NT2/D1 (cell line): ENCODE results near the gene LRRC8A.

Experiments used
- DNase-seq: peaks from one replicate; pipeline ENCODE4 v3.0.0-alpha.2; 2011; ENCODE audit warnings: low read depth, low spot score
- H3K27me3 ChIP-seq: 2 replicates; pipeline ENCODE4 v1.6.0; 2011; ENCODE audit warnings: mild to moderate bottlenecking; ENCODE audit not compliant: insufficient read length, insufficient read depth
- H3K36me3 ChIP-seq: 2 replicates; pipeline ENCODE4 v1.6.1; 2011; ENCODE audit warnings: mild to moderate bottlenecking, low read length, mixed read lengths; ENCODE audit not compliant: insufficient read depth, insufficient read length
- H3K4me1 ChIP-seq: 2 replicates; pipeline ENCODE4 v1.5.1; 2011; ENCODE audit not compliant: insufficient read depth, insufficient read length
- H3K4me3 ChIP-seq: 2 replicates; pipeline ENCODE4 v1.5.1; 2011; ENCODE audit warnings: low read depth; ENCODE audit not compliant: insufficient read length
- H3K9ac ChIP-seq: 2 replicates; pipeline ENCODE4 v1.6.0; 2011; ENCODE audit warnings: low read depth; ENCODE audit not compliant: insufficient read length
- H3K9me3 ChIP-seq: 2 replicates; pipeline ENCODE4 v1.5.1; 2011; ENCODE audit warnings: mild to moderate bottlenecking, low read length; ENCODE audit not compliant: insufficient read depth
- SUZ12 ChIP-seq: IDR thresholded peaks from 2 replicates; pipeline ENCODE4 v1.6.1; 2011; ENCODE audit not compliant: insufficient read length, insufficient read depth; ENCODE audit errors: extremely low read depth
- YY1 ChIP-seq: IDR thresholded peaks from 2 replicates; pipeline ENCODE4 v1.6.1; 2011; ENCODE audit not compliant: insufficient read length, insufficient read depth
- ZNF274 ChIP-seq: IDR thresholded peaks from 2 replicates; pipeline ENCODE4 v1.6.1; 2011; ENCODE audit warnings: mild to moderate bottlenecking, low read depth, low read length

LRRC8A gene

GRCh38 chr9:128882677-128883603 is 1.0 kb downstream of the LRRC8A start:
- H3K4me3 ChIP-seq = peak overlapping the region; percentile 89
- DNase-seq = no peak
- no peak for TF ChIP-seq ZNF274
- TF ChIP-seq SUZ12 = no peak
- TF ChIP-seq YY1 = no peak
- no peaks in the 10 kb centered on the region for H3K27me3 ChIP-seq
- H3K36me3 ChIP-seq = peaks cover 50% of the 10 kb centered on the region
- H3K9ac ChIP-seq = peak overlapping the region; percentile 96
- no peaks in the 10 kb centered on the region for H3K9me3 ChIP-seq
- peaks cover 28% of the 10 kb centered on the region for H3K4me1 ChIP-seq

- H3K9me3 ChIP-seq = no peaks in the 10 kb centered on the region
- DNase-seq = no peak
- TF ChIP-seq ZNF274 (no peak), YY1 (no peak), SUZ12 (no peak)
- H3K4me1 ChIP-seq = peaks cover 39% of the 10 kb centered on the region
- H3K27me3 ChIP-seq = no peaks in the 10 kb centered on the region
- H3K4me3 ChIP-seq = no peak overlapping the region
- H3K36me3 ChIP-seq = peaks cover 57% of the 10 kb centered on the region
- H3K9ac ChIP-seq = peak overlapping the region; percentile 36
Observed at GRCh38 chr9:128884164-128884563, 2.2 kb downstream of the LRRC8A start.

GRCh38 chr9:128885376-128885775 is 3.4 kb downstream of the LRRC8A start:
- DNase-seq = no peak
- Histone ChIP-seq H3K4me3 (no peak overlapping the region), H3K27me3 (no peaks in the 10 kb centered on the region), H3K4me1 (peaks cover 34% of the 10 kb centered on the region), H3K36me3 (peaks cover 57% of the 10 kb centered on the region), H3K9ac (peak overlapping the region; percentile 6), H3K9me3 (no peaks in the 10 kb centered on the region)
- no peak for TF ChIP-seq ZNF274
- no peak for TF ChIP-seq SUZ12
- no peak for TF ChIP-seq YY1

GRCh38 chr9:128885798-128886197 is 3.9 kb downstream of the LRRC8A start:
- peaks cover 34% of the 10 kb centered on the region for H3K4me1 ChIP-seq
- TF ChIP-seq SUZ12 (no peak), YY1 (no peak), ZNF274 (no peak)

GRCh38 chr9:128886211-128886891 is 4.4 kb downstream of the LRRC8A start:
- peaks cover 65% of the 10 kb centered on the region for H3K36me3 ChIP-seq
- no peak for TF ChIP-seq SUZ12
- H3K27me3 ChIP-seq = no peaks in the 10 kb centered on the region
- no peak for DNase-seq
- H3K4me1 ChIP-seq = peaks cover 35% of the 10 kb centered on the region
- no peaks in the 10 kb centered on the region for H3K9me3 ChIP-seq
- peak overlapping the region; percentile 44 for H3K9ac ChIP-seq
- no peak overlapping the region for H3K4me3 ChIP-seq

More at GRCh38 chr9:128885798-128886197, 3.9 kb downstream of the LRRC8A start:
- no peaks in the 10 kb centered on the region for H3K27me3 ChIP-seq
- no peak for DNase-seq
- H3K36me3 ChIP-seq = peaks cover 61% of the 10 kb centered on the region
- H3K9ac ChIP-seq = peak overlapping the region; percentile 44
- H3K9me3 ChIP-seq = no peaks in the 10 kb centered on the region
- no peak overlapping the region for H3K4me3 ChIP-seq

- Histone ChIP-seq H3K9ac (no peak overlapping the region), H3K9me3 (no peaks in the 10 kb centered on the region), H3K4me3 (no peak overlapping the region), H3K4me1 (peaks cover 37% of the 10 kb centered on the region), H3K36me3 (peaks cover 72% of the 10 kb centered on the region), H3K27me3 (no peaks in the 10 kb centered on the region)
- DNase-seq = no peak
- TF ChIP-seq YY1 (no peak), ZNF274 (no peak), SUZ12 (no peak)
Observed at GRCh38 chr9:128887049-128887448, 5.1 kb downstream of the LRRC8A start.

- Histone ChIP-seq H3K9ac (peak overlapping the region; percentile 43), H3K4me3 (no peak overlapping the region)
- DNase-seq = peak; percentile 89
Observed at GRCh38 chr9:128887914-128888350, 6.0 kb downstream of the LRRC8A start.

More at GRCh38 chr9:128887914-128888350, 6.0 kb downstream of the LRRC8A start:
- H3K36me3 ChIP-seq = peaks cover 81% of the 10 kb centered on the region
- no peaks in the 10 kb centered on the region for H3K27me3 ChIP-seq
- peaks cover 39% of the 10 kb centered on the region for H3K4me1 ChIP-seq
- TF ChIP-seq YY1 = no peak
- no peak for TF ChIP-seq ZNF274
- no peak for TF ChIP-seq SUZ12
- no peaks in the 10 kb centered on the region for H3K9me3 ChIP-seq
